ENCODE data around the gene MAP7D2.
A peak's percentile ranks its signal among the peaks of the same experiment; 100 is the strongest.

DNA sequence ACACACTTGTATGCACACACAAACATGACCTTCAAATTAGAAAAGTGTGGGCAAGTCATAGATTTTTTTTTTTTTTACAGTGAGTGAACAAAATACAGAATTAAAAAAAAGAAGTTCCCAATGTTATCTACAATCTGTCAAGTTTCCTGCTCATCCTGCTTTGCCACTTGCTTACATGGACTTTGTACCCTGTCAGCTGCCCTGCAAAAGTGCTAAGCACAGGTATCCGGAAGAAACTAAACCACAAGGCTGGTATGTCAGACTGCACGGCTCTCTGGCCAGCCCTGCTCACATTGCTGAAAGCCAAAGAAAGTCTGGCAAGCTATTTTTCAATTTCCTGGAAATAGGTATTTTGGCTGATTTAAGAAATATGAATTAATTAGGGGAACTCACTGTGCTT is 87.0 kb downstream of the MAP7D2 start:
- no peak for TF ChIP-seq CTCF (IDR thresholded peaks at IDR 0.05)
- peak in 2 of 3 donors; percentile 50 to 75 for TF ChIP-seq POLR2AphosphoS5 (IDR thresholded peaks at IDR 0.05)
- TF ChIP-seq POLR2A (IDR thresholded peaks at IDR 0.05): peak; percentile 21
- TF ChIP-seq EP300 (IDR thresholded peaks at IDR 0.05; ENCODE audit: low read depth): no peak

Data from transverse colon (tissue), 4 donors.